ENCODE measurements around the gene PARVA. TPM values are rescaled to one million over a fixed set of nuclear protein-coding genes. Genes with fewer than 3 reads are reported as not detected.
"Not testable (repeated sequence)": the region's sequence is repeated elsewhere in the genome, so short reads cannot be mapped to it uniquely, and the experiment has no call there.

The PARVA gene
- total RNA-seq, 2 donors from 2014 or later, result not detected

- Mint-ChIP-seq H3K36me3 (ENCODE audit: insufficient read depth in 2 of 2) (no peaks in the 10 kb centered on the region), H3K27ac (no peak overlapping the region), H3K4me1 (ENCODE audit: low read depth) (peaks cover 48% of the 10 kb centered on the region), H3K9me3 (peaks cover 0 to 4% of the 10 kb centered on the region in 2 donors), H3K4me3 (no peak overlapping the region), H3K27me3 (ENCODE audit: low read depth) (no peaks in the 10 kb centered on the region)
- ATAC-seq (replicated peaks in 1 of 2) (no peak), DNase-seq (no peak)
These were observed 17.6 kb upstream of the PARVA start for GRCh38 chr11:12359761-12360160.

GRCh38 chr11:12361682-12362081 is 15.7 kb upstream of the PARVA start:
- peaks cover 0 to 4% of the 10 kb centered on the region in 2 donors for H3K9me3 Mint-ChIP-seq
- no peak overlapping the region for H3K27ac Mint-ChIP-seq
- peaks cover 57% of the 10 kb centered on the region for H3K4me1 Mint-ChIP-seq (ENCODE audit: low read depth)
- H3K36me3 Mint-ChIP-seq (ENCODE audit: insufficient read depth in 2 of 2), result peaks cover 1 to 3% of the 10 kb centered on the region in 2 donors
- ATAC-seq (replicated peaks in 1 of 2) (no peak), DNase-seq (no peak)
- H3K4me3 Mint-ChIP-seq, result no peak overlapping the region
- H3K27me3 Mint-ChIP-seq (ENCODE audit: low read depth), result no peaks in the 10 kb centered on the region

GRCh38 chr11:12362857-12363256 is 14.5 kb upstream of the PARVA start:
- Mint-ChIP-seq H3K4me3 (no peak overlapping the region), H3K27me3 (ENCODE audit: low read depth) (no peaks in the 10 kb centered on the region), H3K27ac (no peak overlapping the region), H3K4me1 (ENCODE audit: low read depth) (peaks cover 45% of the 10 kb centered on the region), H3K36me3 (ENCODE audit: insufficient read depth in 2 of 2) (peaks cover 3 to 6% of the 10 kb centered on the region in 2 donors), H3K9me3 (peaks cover 2 to 6% of the 10 kb centered on the region in 2 donors)
- ATAC-seq (replicated peaks in 1 of 2), result peak in 1 of 2 donors; percentile 35
- no peak for DNase-seq

GRCh38 chr11:12363373-12363772 is 14.0 kb upstream of the PARVA start:
- Mint-ChIP-seq H3K9me3 (peaks cover 4 to 8% of the 10 kb centered on the region in 2 donors), H3K36me3 (ENCODE audit: insufficient read depth in 2 of 2) (peaks cover 4 to 6% of the 10 kb centered on the region in 2 donors), H3K27ac (no peak overlapping the region), H3K4me3 (no peak overlapping the region), H3K4me1 (ENCODE audit: low read depth) (peaks cover 40% of the 10 kb centered on the region), H3K27me3 (ENCODE audit: low read depth) (no peaks in the 10 kb centered on the region)
- no peak for ATAC-seq (replicated peaks in 1 of 2)
- no peak for DNase-seq

- peaks cover 38% of the 10 kb centered on the region for H3K4me1 Mint-ChIP-seq (ENCODE audit: low read depth)
- DNase-seq (peak; percentile 47 to 51), ATAC-seq (replicated peaks in 1 of 2) (peak; percentile 48 to 49)
- peak overlapping the region; percentile 50 to 57 for H3K4me3 Mint-ChIP-seq
- H3K36me3 Mint-ChIP-seq (ENCODE audit: insufficient read depth in 2 of 2), result peaks cover 6 to 12% of the 10 kb centered on the region in 2 donors
- not testable (repeated sequence) for H3K27me3 Mint-ChIP-seq (ENCODE audit: low read depth); H3K27ac Mint-ChIP-seq
- peaks cover 9 to 13% of the 10 kb centered on the region in 2 donors for H3K9me3 Mint-ChIP-seq
These were observed 11.3 kb upstream of the PARVA start for GRCh38 chr11:12365965-12366575.

GRCh38 chr11:12367057-12367456 is 10.3 kb upstream of the PARVA start:
- not testable (repeated sequence) for ATAC-seq (replicated peaks in 1 of 2); H3K27ac Mint-ChIP-seq; H3K27me3 Mint-ChIP-seq (ENCODE audit: low read depth); DNase-seq; H3K4me3 Mint-ChIP-seq
- H3K9me3 Mint-ChIP-seq, result peaks cover 9 to 13% of the 10 kb centered on the region in 2 donors
- H3K36me3 Mint-ChIP-seq (ENCODE audit: insufficient read depth in 2 of 2), result peaks cover 6 to 12% of the 10 kb centered on the region in 2 donors
- H3K4me1 Mint-ChIP-seq (ENCODE audit: low read depth), result peaks cover 36% of the 10 kb centered on the region

- no peak for ATAC-seq (replicated peaks in 1 of 2)
- H3K4me3 Mint-ChIP-seq, result no peak overlapping the region
- no peaks in the 10 kb centered on the region for H3K4me1 Mint-ChIP-seq (ENCODE audit: low read depth)
- peaks cover 9 to 10% of the 10 kb centered on the region in 2 donors for H3K9me3 Mint-ChIP-seq
- H3K27ac Mint-ChIP-seq, result no peak overlapping the region
- peaks cover 3 to 11% of the 10 kb centered on the region in 2 donors for H3K36me3 Mint-ChIP-seq (ENCODE audit: insufficient read depth in 2 of 2)
- no peak for DNase-seq
- H3K27me3 Mint-ChIP-seq (ENCODE audit: low read depth), result peaks cover 16% of the 10 kb centered on the region
These were observed 5.3 kb upstream of the PARVA start for GRCh38 chr11:12372111-12372510.

- no peaks in the 10 kb centered on the region for H3K4me1 Mint-ChIP-seq (ENCODE audit: low read depth)
- peaks cover 2% of the 10 kb centered on the region in 2 donors for H3K9me3 Mint-ChIP-seq
- H3K4me3 Mint-ChIP-seq, result no peak overlapping the region
- H3K27ac Mint-ChIP-seq, result no peak overlapping the region
- H3K36me3 Mint-ChIP-seq (ENCODE audit: insufficient read depth in 2 of 2), result peaks cover 2% of the 10 kb centered on the region in 2 donors
- no peak for ATAC-seq (replicated peaks in 1 of 2)
- no peak for DNase-seq
- peaks cover 33% of the 10 kb centered on the region for H3K27me3 Mint-ChIP-seq (ENCODE audit: low read depth)
These were observed 1.7 kb upstream of the PARVA start for GRCh38 chr11:12375720-12376119.

GRCh38 chr11:12376259-12377081 is 901 bp upstream of the PARVA start:
- Mint-ChIP-seq H3K4me3 (peak overlapping the region; percentile 47 to 69), H3K27me3 (ENCODE audit: low read depth) (peaks cover 33% of the 10 kb centered on the region), H3K27ac (no peak overlapping the region), H3K4me1 (ENCODE audit: low read depth) (no peaks in the 10 kb centered on the region), H3K36me3 (ENCODE audit: insufficient read depth in 2 of 2) (peaks cover 2% of the 10 kb centered on the region in 2 donors), H3K9me3 (peaks cover 2% of the 10 kb centered on the region in 2 donors)
- DNase-seq (no peak), ATAC-seq (replicated peaks in 1 of 2) (no peak)

GRCh38 chr11:12377824-12378593 is 638 bp downstream of the PARVA start:
- H3K9me3 Mint-ChIP-seq, result peaks cover 2% of the 10 kb centered on the region in 2 donors
- no peak overlapping the region for H3K27ac Mint-ChIP-seq
- H3K4me3 Mint-ChIP-seq, result peak overlapping the region; percentile 64 to 81
- ATAC-seq (replicated peaks in 1 of 2) (peak; percentile 49), DNase-seq (peak; percentile 3 to 8)
- H3K27me3 Mint-ChIP-seq (ENCODE audit: low read depth), result peaks cover 33% of the 10 kb centered on the region
- no peaks in the 10 kb centered on the region for H3K4me1 Mint-ChIP-seq (ENCODE audit: low read depth)
- H3K36me3 Mint-ChIP-seq (ENCODE audit: insufficient read depth in 2 of 2), result peaks cover 2% of the 10 kb centered on the region in 2 donors

- H3K27ac Mint-ChIP-seq, result no peak overlapping the region
- no peaks in the 10 kb centered on the region for H3K4me1 Mint-ChIP-seq (ENCODE audit: low read depth)
- peaks cover 2% of the 10 kb centered on the region in 2 donors for H3K36me3 Mint-ChIP-seq (ENCODE audit: insufficient read depth in 2 of 2)
- no peak for ATAC-seq (replicated peaks in 1 of 2)
- no peak overlapping the region for H3K4me3 Mint-ChIP-seq
- peaks cover 0 to 4% of the 10 kb centered on the region in 2 donors for H3K9me3 Mint-ChIP-seq
- H3K27me3 Mint-ChIP-seq (ENCODE audit: low read depth), result peaks cover 41% of the 10 kb centered on the region
- no peak for DNase-seq
These were observed 3.4 kb downstream of the PARVA start for GRCh38 chr11:12380565-12381325.

GRCh38 chr11:12381875-12382274 is 4.5 kb downstream of the PARVA start:
- peaks cover 0 to 4% of the 10 kb centered on the region in 2 donors for H3K9me3 Mint-ChIP-seq
- no peak overlapping the region for H3K4me3 Mint-ChIP-seq
- peaks cover 29% of the 10 kb centered on the region for H3K27me3 Mint-ChIP-seq (ENCODE audit: low read depth)
- DNase-seq, result no peak
- no peak for ATAC-seq (replicated peaks in 1 of 2)
- H3K36me3 Mint-ChIP-seq (ENCODE audit: insufficient read depth in 2 of 2), result peaks cover 0 to under 1% of the 10 kb centered on the region in 2 donors
- H3K4me1 Mint-ChIP-seq (ENCODE audit: low read depth), result no peaks in the 10 kb centered on the region
- H3K27ac Mint-ChIP-seq, result no peak overlapping the region

Measured in activated T-cell treated with anti-CD3 and anti-CD28 coated beads, Interleukin-2, amount 50 U/mL, for 72 hours (primary cell).